GM23338 (cell line): ENCODE data around the gene CDKN2A.

Experiments used
- CREB1 ChIP-seq: fragments of 250-450 bp; sonication (Bioruptor Pico); IDR thresholded peaks from 2 replicates; pipeline ENCODE4 v1.5.0; 2020; ENCODE audit warnings: low read depth, mild to moderate bottlenecking, moderate library complexity
- JUNB ChIP-seq: IDR thresholded peaks from one replicate; pipeline ENCODE4 v1.6.1; 2016; ENCODE audit warnings: antibody characterized with exemption; ENCODE audit not compliant: unreplicated experiment

GRCh38 chr9:21961569-21961968 lies 32.6 kb downstream of the CDKN2A start:
- TF ChIP-seq CREB1 (CRISPR knock-in tag) (no peak), JUNB (no peak)
